ENCODE data around the gene EPB41L4A.

Gene EPB41L4A

GRCh38 chr5:112351225-112351624, 67.9 kb downstream of the EPB41L4A start:
- no peak for DNase-seq

GRCh38 chr5:112350626-112351025, 68.5 kb downstream of the EPB41L4A start:
- no peak for DNase-seq

- no peak for DNase-seq
Measured at GRCh38 chr5:112349371-112349770, 69.7 kb downstream of the EPB41L4A start.

- no peak for DNase-seq
Measured at GRCh38 chr5:112348915-112349314, 70.2 kb downstream of the EPB41L4A start.

- DNase-seq = no peak
Measured at GRCh38 chr5:112348387-112348786, 70.7 kb downstream of the EPB41L4A start.

GRCh38 chr5:112346411-112347044, 72.5 kb downstream of the EPB41L4A start:
- DNase-seq = no peak

GRCh38 chr5:112344540-112344939, 74.5 kb downstream of the EPB41L4A start:
- no peak for DNase-seq

GRCh38 chr5:112342389-112342788, 76.7 kb downstream of the EPB41L4A start:
- DNase-seq = no peak

GRCh38 chr5:112339761-112340160, 79.3 kb downstream of the EPB41L4A start:
- DNase-seq = no peak

- no peak for DNase-seq
Measured at GRCh38 chr5:112338681-112339337, 80.3 kb downstream of the EPB41L4A start.

- DNase-seq = no peak
Measured at GRCh38 chr5:112333331-112333781, 85.7 kb downstream of the EPB41L4A start.

GRCh38 chr5:112331892-112332291, 87.2 kb downstream of the EPB41L4A start:
- DNase-seq = no peak

GRCh38 chr5:112329419-112330090, 89.5 kb downstream of the EPB41L4A start:
- DNase-seq = no peak

- DNase-seq = no peak
Measured at GRCh38 chr5:112323166-112323565, 95.9 kb downstream of the EPB41L4A start.

GRCh38 chr5:112320408-112320807, 98.7 kb downstream of the EPB41L4A start:
- no peak for DNase-seq

- DNase-seq = no peak
Measured at GRCh38 chr5:112318346-112318745, 100.7 kb downstream of the EPB41L4A start.

- DNase-seq = no peak
Measured at GRCh38 chr5:112317866-112318265, 101.2 kb downstream of the EPB41L4A start.

GRCh38 chr5:112316731-112317130, 102.3 kb downstream of the EPB41L4A start:
- DNase-seq = no peak

GRCh38 chr5:112316006-112316405, 103.1 kb downstream of the EPB41L4A start:
- no peak for DNase-seq

GRCh38 chr5:112312295-112313275, 106.5 kb downstream of the EPB41L4A start:
- no peak for DNase-seq

GRCh38 chr5:112310746-112311145, 108.3 kb downstream of the EPB41L4A start:
- no peak for DNase-seq

GRCh38 chr5:112308608-112309007, 110.5 kb downstream of the EPB41L4A start:
- no peak for DNase-seq

GRCh38 chr5:112306956-112307355, 112.1 kb downstream of the EPB41L4A start:
- no peak for DNase-seq
